HUDEP-2 (cell line): Measurements from ENCODE around the gene ZNF653.
"Not testable (repeated sequence)": the region's sequence is repeated elsewhere in the genome, so short reads cannot be mapped to it uniquely, and the experiment has no call there.

Experiments used
- DNase-seq, 76 experiments: peaks; one replicate each; lab custom pipeline; 2025; ENCODE audit not compliant: unreplicated experiment in 76 of 76; lab: John Stamatoyannopoulos, UW

Gene ZNF653

DNA sequence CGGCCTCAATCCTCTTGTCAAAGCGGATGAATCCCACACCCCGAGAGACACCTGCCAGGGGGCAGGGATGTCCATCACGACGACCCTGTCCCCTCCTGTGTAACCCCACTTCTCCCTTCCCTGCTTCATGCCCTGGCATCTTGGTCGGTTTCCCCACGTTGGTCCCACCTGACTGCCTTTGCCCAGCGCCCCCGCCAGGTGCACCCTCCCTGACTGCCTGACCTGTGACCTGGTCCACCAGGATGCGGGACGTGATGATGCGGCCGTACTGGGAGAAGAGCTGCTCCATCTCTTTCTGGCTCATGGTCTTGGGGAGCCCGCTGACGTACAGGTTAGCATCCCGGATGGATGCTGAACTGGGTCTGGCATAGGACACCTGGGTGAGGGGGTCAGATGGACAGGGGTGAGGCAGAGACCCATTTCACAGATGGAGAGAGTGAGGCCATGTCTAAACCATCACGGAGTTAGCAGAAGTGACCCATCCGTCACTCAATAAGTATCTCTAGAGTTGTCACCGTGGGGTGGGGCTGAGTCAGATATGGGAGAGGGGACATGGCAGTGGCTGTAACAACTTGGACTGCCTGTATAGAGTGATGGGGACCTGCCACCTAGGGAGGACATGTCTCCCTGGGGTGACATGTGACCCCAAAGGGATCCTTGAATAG, 47.3 kb downstream of the ZNF653 start:
- no peak for DNase-seq

DNA sequence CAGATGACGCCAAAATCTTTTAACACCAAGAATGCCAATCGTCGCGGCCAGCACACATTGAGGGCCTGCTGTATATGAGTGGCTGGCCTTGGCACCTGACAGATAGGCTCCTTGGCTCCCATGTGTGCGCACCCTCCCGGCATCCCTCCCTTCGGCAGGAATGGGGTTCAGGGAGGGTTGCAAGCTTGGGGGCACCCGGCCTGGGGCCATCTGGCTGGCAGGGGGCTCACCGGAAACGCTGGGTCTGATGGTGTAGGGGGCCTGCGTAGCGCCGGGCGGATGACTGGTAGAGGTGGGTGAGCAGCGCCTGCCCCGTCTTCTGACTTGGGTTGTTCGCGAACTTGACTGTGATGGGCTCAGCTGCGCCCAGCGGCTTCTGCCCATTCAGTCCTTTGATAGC, 47.8 kb downstream of the ZNF653 start:
- DNase-seq: no peak

- DNase-seq: no peak
Measured at GRCh38 chr19:11457115-11457514, 48.5 kb downstream of the ZNF653 start.

DNA sequence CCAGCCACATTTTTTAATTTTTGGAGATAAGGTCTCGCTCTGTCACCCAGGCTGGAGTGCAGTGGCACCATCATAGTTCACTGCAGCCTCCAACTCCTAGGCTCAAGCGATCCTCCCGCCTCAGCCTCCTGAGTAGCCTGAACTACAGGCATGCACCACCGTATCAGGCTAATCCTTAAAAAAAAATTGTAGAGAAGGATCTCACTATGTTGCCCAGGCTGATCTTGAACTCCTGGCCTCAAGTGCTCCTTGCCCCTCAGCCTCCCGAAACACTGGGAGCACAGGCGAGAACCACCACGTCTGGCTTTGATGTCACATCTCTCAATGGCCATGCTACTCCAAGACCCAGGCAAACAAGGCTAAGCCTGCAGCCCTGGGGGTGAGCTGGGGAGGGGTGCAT, 49.0 kb downstream of the ZNF653 start:
- no peak for DNase-seq

DNA sequence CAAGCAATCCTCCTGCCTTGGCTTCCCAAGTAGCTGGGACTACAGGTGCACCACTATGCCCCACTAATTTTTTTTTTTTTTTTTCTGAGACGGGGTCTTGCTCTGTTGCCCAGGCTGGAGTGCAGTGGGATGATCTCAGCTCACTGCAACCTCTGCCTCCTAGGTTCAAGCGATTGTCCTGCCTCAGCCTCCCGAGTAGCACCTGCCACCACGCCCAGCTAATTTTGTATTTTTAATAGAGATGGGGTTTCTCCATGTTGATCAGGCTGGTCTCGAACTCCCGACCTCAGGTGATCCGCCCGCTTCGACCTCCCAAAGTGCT, 50.4 kb downstream of the ZNF653 start:
- DNase-seq: not testable (repeated sequence)

GRCh38 chr19:11453468-11454341, 51.9 kb downstream of the ZNF653 start:
- DNase-seq: peak in 3 of 76 experiments; percentile 7 to 34 (median 9)

GRCh38 chr19:11452620-11453310, 52.9 kb downstream of the ZNF653 start:
- peak in 1 of 76 experiments; percentile 12 for DNase-seq

- DNase-seq: no peak
Measured at GRCh38 chr19:11451871-11452619, 53.6 kb downstream of the ZNF653 start.

DNA sequence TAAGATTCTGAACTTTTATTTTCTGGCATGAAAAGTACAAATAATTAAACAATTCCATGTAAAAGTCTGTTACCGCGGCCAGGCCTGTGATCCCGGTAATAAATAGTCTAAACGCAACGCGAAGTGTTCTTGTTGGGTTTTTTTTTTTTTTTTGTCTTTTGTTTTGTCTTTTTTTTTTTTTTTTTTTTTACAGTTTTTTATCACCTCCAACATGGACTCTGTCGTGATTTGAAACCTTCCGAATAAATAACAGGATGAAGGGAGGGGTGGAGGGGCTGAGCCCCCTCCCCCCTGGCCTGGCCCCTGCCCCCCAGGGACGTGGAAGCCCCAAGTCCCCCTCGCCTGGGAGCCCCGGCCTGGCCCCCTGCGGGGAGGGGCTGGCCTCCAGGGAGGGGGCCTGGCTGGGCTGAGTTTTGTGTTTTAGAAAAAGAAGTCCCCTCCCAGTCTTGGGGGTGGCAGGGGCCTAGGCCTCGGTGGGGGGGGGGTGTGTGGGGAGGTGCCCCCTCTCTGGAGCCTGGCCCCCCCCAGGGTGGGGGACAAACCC, 54.2 kb downstream of the ZNF653 start:
- no peak for DNase-seq

DNA sequence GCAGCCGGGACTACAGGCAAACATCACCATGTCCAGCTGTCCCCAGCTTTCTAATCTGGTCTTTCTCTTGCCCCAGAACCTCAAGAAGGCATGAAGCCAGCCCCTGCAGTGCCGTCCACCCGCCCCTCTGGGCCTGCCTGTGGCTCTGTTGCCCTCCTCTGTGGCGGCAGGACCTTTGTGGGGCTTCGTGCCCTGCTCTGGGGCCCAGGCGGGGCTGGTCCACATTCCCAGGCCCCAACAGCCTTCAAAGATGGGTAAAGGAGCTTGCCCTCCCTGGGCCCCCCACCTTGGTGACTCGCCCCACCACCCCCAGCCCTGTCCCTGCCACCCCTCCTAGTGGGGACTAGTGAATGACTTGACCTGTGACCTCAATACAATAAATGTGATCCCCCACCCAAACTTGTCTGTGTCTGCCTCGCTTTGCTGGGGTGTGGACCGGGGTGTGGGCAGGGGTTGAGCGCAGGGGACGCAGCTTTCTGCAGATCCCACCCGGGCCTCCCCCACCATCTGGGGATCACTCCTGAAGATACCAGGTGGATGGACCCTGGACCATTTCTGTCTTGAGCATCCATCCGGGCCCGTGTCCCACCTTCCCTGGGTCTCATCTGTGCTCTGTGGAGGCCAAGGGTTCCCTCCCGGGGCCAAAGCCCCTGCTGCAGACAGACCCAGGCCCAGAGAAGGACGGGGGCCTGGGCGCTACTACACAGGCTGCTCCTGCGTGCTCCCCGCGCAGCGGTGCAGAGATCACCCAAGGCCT, 54.9 kb downstream of the ZNF653 start:
- DNase-seq: no peak

DNA sequence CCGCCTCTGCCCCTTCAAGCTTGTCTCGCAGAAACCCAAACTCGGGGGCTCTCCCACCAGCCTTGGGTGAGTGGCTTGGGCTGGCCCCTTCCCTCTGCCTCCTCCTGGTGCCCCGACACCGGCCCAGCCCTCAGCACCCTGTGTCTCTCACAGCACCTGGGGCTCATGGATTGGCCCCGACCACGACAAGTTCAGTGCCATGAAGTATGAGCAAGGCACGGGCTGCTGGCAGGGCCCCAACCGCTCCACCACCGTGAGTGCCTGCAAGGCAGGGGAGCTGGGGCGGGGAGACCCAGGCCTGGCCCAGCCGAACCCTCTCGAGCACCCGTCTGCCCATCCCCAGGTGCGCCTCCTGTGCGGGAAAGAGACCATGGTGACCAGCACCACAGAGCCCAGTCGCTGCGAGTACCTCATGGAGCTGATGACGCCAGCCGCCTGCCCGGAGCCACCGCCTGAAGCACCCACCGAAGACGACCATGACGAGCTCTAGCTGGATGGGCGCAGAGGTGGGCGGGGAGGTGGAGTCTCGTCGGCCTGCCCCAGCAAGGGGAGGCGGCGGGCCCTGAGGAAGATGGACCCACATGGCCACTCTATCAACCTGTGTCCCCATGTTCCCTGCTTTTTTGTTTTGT, 56.6 kb downstream of the ZNF653 start:
- no peak for DNase-seq

DNA sequence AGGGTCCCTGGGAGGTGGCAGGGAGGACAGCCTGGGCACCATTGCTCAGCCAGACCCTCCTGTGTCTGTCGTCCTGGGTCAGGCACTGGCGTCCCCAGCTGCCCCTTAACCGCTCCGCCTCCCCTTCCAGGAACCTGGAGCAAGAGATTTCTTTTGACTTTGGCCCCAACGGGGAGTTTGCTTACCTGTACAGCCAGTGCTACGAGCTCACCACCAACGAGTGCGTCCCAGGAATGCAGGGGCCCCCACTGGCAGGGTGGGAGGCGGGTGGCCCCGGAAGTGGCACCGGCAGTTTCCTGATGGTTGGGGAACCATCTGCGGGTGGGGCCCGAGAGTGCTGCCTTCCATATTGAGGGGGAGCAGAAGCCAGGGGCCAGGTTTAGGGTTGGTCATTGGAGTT, 57.2 kb downstream of the ZNF653 start:
- DNase-seq: no peak

GRCh38 chr19:11447347-11448262, 58.0 kb downstream of the ZNF653 start:
- no peak for DNase-seq

- peak in 44 of 76 experiments; percentile 1 to 65 (median 39) for DNase-seq
Measured at GRCh38 chr19:11446652-11447301, 58.9 kb downstream of the ZNF653 start.

- DNase-seq: no peak
Measured at GRCh38 chr19:11446271-11446651, 59.4 kb downstream of the ZNF653 start.

- no peak for DNase-seq
Measured at GRCh38 chr19:11445141-11445540, 60.5 kb downstream of the ZNF653 start.

DNA sequence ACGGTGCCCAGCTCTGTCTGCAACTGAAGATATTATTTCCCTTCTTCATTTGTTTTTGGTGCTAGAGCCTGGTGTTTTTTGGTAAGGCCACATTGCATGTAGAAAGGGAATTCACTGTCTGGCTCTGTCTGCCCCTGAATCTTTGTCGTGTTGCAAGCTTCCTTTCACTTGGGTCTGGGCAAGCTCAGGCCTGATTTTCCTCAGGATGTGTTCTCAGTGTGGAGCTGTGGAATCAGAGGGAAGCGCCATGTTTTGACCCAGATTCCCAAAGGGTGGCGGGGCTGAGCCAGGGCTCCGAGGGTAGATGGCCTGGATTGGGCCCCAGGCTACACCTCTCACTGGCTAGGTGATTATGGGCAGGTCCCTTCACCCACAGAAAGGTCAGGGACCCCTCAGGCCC, 61.6 kb downstream of the ZNF653 start:
- DNase-seq: no peak

- DNase-seq: no peak
Measured at GRCh38 chr19:11437955-11438354, 67.7 kb downstream of the ZNF653 start.
